SW 1271 (cell line): ENCODE data around the gene ZNF792.
"Not testable (repeated sequence)": the region's sequence is repeated elsewhere in the genome, so short reads cannot be mapped to it uniquely, and the experiment has no call there.

Experiments used
- DNase-seq, 2 experiments: peaks; one replicate each; lab custom pipeline; 2025; lab: John Stamatoyannopoulos, UW

ZNF792 gene

GRCh38 chr19:34998777-34999497 lies 34.9 kb upstream of the ZNF792 start:
- no peak for DNase-seq

GRCh38 chr19:34998224-34998623 lies 34.2 kb upstream of the ZNF792 start:
- not testable (repeated sequence) for DNase-seq

GRCh38 chr19:34997071-34997617 lies 33.1 kb upstream of the ZNF792 start:
- DNase-seq, result no peak

- no peak for DNase-seq
Observed at GRCh38 chr19:34995551-34995950, 31.5 kb upstream of the ZNF792 start.

GRCh38 chr19:34994643-34995541 lies 30.9 kb upstream of the ZNF792 start:
- DNase-seq, result no peak

- no peak for DNase-seq
Observed at GRCh38 chr19:34994286-34994642, 30.2 kb upstream of the ZNF792 start.

- DNase-seq, result not testable (repeated sequence)
Observed at GRCh38 chr19:34992582-34992981, 28.6 kb upstream of the ZNF792 start.

- no peak for DNase-seq
Observed at GRCh38 chr19:34991542-34992333, 27.7 kb upstream of the ZNF792 start.

GRCh38 chr19:34990578-34991192 lies 26.7 kb upstream of the ZNF792 start:
- DNase-seq, result no peak

GRCh38 chr19:34989298-34989697 lies 25.3 kb upstream of the ZNF792 start:
- no peak for DNase-seq

- no peak for DNase-seq
Observed at GRCh38 chr19:34988119-34988518, 24.1 kb upstream of the ZNF792 start.

GRCh38 chr19:34985249-34986022 lies 21.4 kb upstream of the ZNF792 start:
- no peak for DNase-seq

GRCh38 chr19:34984287-34984686 lies 20.3 kb upstream of the ZNF792 start:
- no peak for DNase-seq

GRCh38 chr19:34983786-34984185 lies 19.8 kb upstream of the ZNF792 start:
- no peak for DNase-seq

GRCh38 chr19:34982275-34982674 lies 18.2 kb upstream of the ZNF792 start:
- DNase-seq, result no peak

- no peak for DNase-seq
Observed at GRCh38 chr19:34979819-34980640, 16.0 kb upstream of the ZNF792 start.

GRCh38 chr19:34976611-34977010 lies 12.6 kb upstream of the ZNF792 start:
- DNase-seq, result no peak

- DNase-seq, result no peak
Observed at GRCh38 chr19:34975056-34975455, 11.0 kb upstream of the ZNF792 start.

GRCh38 chr19:34974646-34975045 lies 10.6 kb upstream of the ZNF792 start:
- no peak for DNase-seq

- no peak for DNase-seq
Observed at GRCh38 chr19:34972163-34972705, 8.2 kb upstream of the ZNF792 start.
